ENCODE results near the gene ANKFY1.

Gene ANKFY1

GRCh38 chr17:4241535-4241934, 22.2 kb downstream of the ANKFY1 start:
- Histone ChIP-seq H3K36me3 (ENCODE audit: control insufficient read depth, insufficient read depth, low read length) (peaks cover 36% of the 10 kb centered on the region), H3K27ac (ENCODE audit: insufficient read depth, low read length, poor library complexity, severe bottlenecking) (no peak overlapping the region), H3K27me3 (replicated peaks; ENCODE audit: control insufficient read depth, insufficient read depth, low read length, poor library complexity, severe bottlenecking) (no peaks in the 10 kb centered on the region), H3K9me3 (ENCODE audit: control insufficient read depth, low read length) (no peaks in the 10 kb centered on the region), H3K4me1 (ENCODE audit: control insufficient read depth, insufficient read depth, low read length, poor library complexity, severe bottlenecking) (no peaks in the 10 kb centered on the region), H3K4me3 (ENCODE audit: insufficient read depth, low read depth, low read length, poor library complexity, severe bottlenecking) (no peak overlapping the region)
- DNase-seq = no peak

- H3K4me3 ChIP-seq (ENCODE audit: insufficient read depth, low read depth, low read length, poor library complexity, severe bottlenecking) = no peak overlapping the region
- H3K4me1 ChIP-seq (ENCODE audit: control insufficient read depth, insufficient read depth, low read length, poor library complexity, severe bottlenecking) = peaks cover 8% of the 10 kb centered on the region
- H3K27ac ChIP-seq (ENCODE audit: insufficient read depth, low read length, poor library complexity, severe bottlenecking) = no peak overlapping the region
- peaks cover 48% of the 10 kb centered on the region for H3K36me3 ChIP-seq (ENCODE audit: control insufficient read depth, insufficient read depth, low read length)
- DNase-seq = no peak
- no peaks in the 10 kb centered on the region for H3K9me3 ChIP-seq (ENCODE audit: control insufficient read depth, low read length)
- H3K27me3 ChIP-seq (replicated peaks; ENCODE audit: control insufficient read depth, insufficient read depth, low read length, poor library complexity, severe bottlenecking) = no peaks in the 10 kb centered on the region
Observed at GRCh38 chr17:4236456-4236855, 27.3 kb downstream of the ANKFY1 start.

- Histone ChIP-seq H3K36me3 (ENCODE audit: control insufficient read depth, insufficient read depth, low read length) (peaks cover 40% of the 10 kb centered on the region), H3K4me3 (ENCODE audit: insufficient read depth, low read depth, low read length, poor library complexity, severe bottlenecking) (no peak overlapping the region), H3K4me1 (ENCODE audit: control insufficient read depth, insufficient read depth, low read length, poor library complexity, severe bottlenecking) (peaks cover 8% of the 10 kb centered on the region), H3K27ac (ENCODE audit: insufficient read depth, low read length, poor library complexity, severe bottlenecking) (no peak overlapping the region), H3K27me3 (replicated peaks; ENCODE audit: control insufficient read depth, insufficient read depth, low read length, poor library complexity, severe bottlenecking) (no peaks in the 10 kb centered on the region), H3K9me3 (ENCODE audit: control insufficient read depth, low read length) (no peaks in the 10 kb centered on the region)
- no peak for DNase-seq
Observed at GRCh38 chr17:4235372-4236279, 28.2 kb downstream of the ANKFY1 start.

DNA sequence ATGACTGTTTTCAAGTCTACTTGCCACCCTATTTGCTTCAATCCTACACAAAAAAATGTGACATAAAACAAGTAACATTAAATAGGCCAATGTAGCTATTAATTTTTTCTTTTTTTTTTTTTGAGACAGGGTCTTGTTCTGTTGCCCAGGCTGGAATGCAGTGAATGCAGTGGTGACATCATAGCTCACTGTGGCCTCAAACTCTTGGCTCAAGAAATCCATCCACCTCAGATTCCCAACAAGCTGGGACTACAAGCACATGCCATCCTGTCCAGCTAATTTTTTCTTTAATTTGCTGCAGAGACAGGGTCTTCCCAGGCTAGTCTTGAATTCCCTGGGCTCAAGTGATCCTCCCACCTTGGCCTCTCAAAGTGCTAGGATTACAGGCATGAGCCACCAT, 29.4 kb downstream of the ANKFY1 start:
- Histone ChIP-seq H3K4me3 (ENCODE audit: insufficient read depth, low read depth, low read length, poor library complexity, severe bottlenecking) (no peak overlapping the region), H3K27me3 (replicated peaks; ENCODE audit: control insufficient read depth, insufficient read depth, low read length, poor library complexity, severe bottlenecking) (no peaks in the 10 kb centered on the region), H3K4me1 (ENCODE audit: control insufficient read depth, insufficient read depth, low read length, poor library complexity, severe bottlenecking) (peaks cover 8% of the 10 kb centered on the region), H3K36me3 (ENCODE audit: control insufficient read depth, insufficient read depth, low read length) (peaks cover 38% of the 10 kb centered on the region), H3K9me3 (ENCODE audit: control insufficient read depth, low read length) (no peaks in the 10 kb centered on the region), H3K27ac (ENCODE audit: insufficient read depth, low read length, poor library complexity, severe bottlenecking) (no peak overlapping the region)
- no peak for DNase-seq

DNA sequence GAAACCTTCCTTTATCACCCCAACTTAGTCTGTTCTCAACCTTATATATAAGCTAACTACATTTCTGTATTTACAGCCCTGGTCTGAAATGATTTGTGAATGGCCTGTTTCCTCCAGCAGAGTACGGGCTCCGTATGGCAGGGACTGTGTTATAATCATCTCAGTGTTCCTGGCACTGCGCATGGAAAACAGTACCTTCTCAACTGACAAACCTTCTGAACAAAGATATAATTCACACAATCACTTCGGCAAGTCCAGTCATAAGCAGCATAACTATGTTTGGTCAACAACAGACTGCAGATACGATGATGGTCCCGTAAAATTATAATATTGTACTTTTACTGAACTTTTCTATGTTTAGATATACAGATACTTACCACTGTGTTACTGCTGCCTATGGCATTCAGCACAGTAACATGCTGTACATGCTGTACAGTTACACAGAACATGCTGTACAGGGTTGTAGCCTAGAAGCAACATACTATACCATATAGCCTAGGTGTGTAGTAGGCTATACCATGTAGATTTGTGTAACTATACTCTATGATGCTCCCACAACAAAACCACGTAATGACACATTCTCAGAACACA, 30.0 kb downstream of the ANKFY1 start:
- peaks cover 32% of the 10 kb centered on the region for H3K36me3 ChIP-seq (ENCODE audit: control insufficient read depth, insufficient read depth, low read length)
- no peak overlapping the region for H3K27ac ChIP-seq (ENCODE audit: insufficient read depth, low read length, poor library complexity, severe bottlenecking)

DNA sequence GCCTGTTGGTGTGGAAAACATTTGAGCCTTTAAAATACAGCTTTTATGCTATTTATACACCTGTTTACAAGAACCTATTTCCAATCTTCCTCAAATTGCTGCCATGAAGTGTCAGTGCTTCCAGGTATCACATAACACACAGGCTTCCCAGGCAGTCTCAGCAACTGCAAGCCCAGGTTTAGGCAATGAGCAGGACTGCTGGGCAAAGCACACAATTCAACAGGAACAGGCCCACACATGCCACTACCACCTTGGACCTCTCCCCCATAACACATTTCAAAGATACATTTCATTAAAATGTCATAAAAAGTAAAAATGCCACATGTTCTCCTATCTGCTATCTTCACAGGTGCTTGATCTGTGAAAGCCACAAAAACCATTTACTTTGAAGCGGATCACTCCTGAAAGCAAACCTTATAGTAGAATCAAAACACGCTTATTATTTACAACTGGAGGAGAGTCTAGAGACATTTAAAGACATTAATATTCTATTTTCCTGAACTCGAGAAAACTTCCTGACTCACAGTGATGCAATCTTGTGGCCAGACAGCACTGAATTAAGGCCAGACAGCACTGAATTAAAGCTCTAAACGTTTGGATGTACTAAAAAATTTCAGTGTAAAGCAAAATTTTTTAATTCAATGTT, 31.5 kb downstream of the ANKFY1 start:
- DNase-seq = no peak
- H3K36me3 ChIP-seq (ENCODE audit: control insufficient read depth, insufficient read depth, low read length) = peaks cover 30% of the 10 kb centered on the region
- H3K27me3 ChIP-seq (replicated peaks; ENCODE audit: control insufficient read depth, insufficient read depth, low read length, poor library complexity, severe bottlenecking) = no peaks in the 10 kb centered on the region
- no peaks in the 10 kb centered on the region for H3K9me3 ChIP-seq (ENCODE audit: control insufficient read depth, low read length)
- peaks cover 8% of the 10 kb centered on the region for H3K4me1 ChIP-seq (ENCODE audit: control insufficient read depth, insufficient read depth, low read length, poor library complexity, severe bottlenecking)
- H3K27ac ChIP-seq (ENCODE audit: insufficient read depth, low read length, poor library complexity, severe bottlenecking) = no peak overlapping the region
- H3K4me3 ChIP-seq (ENCODE audit: insufficient read depth, low read depth, low read length, poor library complexity, severe bottlenecking) = no peak overlapping the region

More for the DNA sequence above, 30.0 kb downstream of the ANKFY1 start:
- Histone ChIP-seq H3K4me1 (ENCODE audit: control insufficient read depth, insufficient read depth, low read length, poor library complexity, severe bottlenecking) (peaks cover 8% of the 10 kb centered on the region), H3K4me3 (ENCODE audit: insufficient read depth, low read depth, low read length, poor library complexity, severe bottlenecking) (no peak overlapping the region), H3K9me3 (ENCODE audit: control insufficient read depth, low read length) (no peaks in the 10 kb centered on the region), H3K27me3 (replicated peaks; ENCODE audit: control insufficient read depth, insufficient read depth, low read length, poor library complexity, severe bottlenecking) (no peaks in the 10 kb centered on the region)
- no peak for DNase-seq

- no peaks in the 10 kb centered on the region for H3K27me3 ChIP-seq (replicated peaks; ENCODE audit: control insufficient read depth, insufficient read depth, low read length, poor library complexity, severe bottlenecking)
- no peaks in the 10 kb centered on the region for H3K9me3 ChIP-seq (ENCODE audit: control insufficient read depth, low read length)
- DNase-seq = no peak
- H3K4me1 ChIP-seq (ENCODE audit: control insufficient read depth, insufficient read depth, low read length, poor library complexity, severe bottlenecking) = peaks cover 8% of the 10 kb centered on the region
- no peak overlapping the region for H3K27ac ChIP-seq (ENCODE audit: insufficient read depth, low read length, poor library complexity, severe bottlenecking)
- H3K4me3 ChIP-seq (ENCODE audit: insufficient read depth, low read depth, low read length, poor library complexity, severe bottlenecking) = no peak overlapping the region
- peaks cover 30% of the 10 kb centered on the region for H3K36me3 ChIP-seq (ENCODE audit: control insufficient read depth, insufficient read depth, low read length)
Observed at GRCh38 chr17:4229627-4230541, 33.9 kb downstream of the ANKFY1 start.

DNA sequence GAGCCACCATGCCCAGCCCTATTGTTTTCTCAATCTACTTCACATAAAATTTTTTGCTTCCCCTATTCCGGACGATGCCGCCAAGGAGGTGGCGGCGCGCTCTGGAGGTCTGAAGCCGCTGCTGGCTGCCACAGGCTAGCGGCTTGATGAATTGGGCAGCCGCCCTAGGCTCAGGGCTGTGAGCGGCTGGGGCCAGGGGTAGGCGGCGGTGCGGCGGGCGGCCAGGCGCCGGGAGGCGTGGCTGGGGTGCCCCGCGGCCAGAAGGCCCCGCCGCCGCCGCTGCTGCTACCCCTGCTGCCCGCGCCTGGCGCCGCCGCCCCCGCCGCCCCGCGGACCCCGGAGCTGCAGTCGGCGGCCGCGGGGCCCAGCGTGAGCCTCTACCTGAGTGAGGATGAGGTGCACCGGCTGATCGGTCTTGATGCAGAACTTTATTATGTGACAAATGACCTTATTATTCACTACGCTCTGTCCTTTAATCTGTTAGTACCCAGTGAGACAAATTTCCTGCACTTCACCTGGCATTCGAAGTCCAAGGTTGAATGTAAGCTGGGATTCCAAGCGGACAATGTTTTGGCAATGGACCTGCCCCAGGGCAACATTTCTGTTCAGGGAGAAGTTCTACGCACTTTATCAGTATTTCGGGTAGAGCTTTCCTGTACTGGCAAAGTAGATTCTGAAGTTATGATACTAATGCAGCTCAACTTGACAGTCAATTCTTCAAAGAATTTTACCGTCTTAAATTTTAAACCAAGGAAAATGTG, 41.7 kb downstream of the ANKFY1 start:
- H3K36me3 ChIP-seq (ENCODE audit: control insufficient read depth, insufficient read depth, low read length) = peaks cover 30% of the 10 kb centered on the region
- no peak overlapping the region for H3K27ac ChIP-seq (ENCODE audit: insufficient read depth, low read length, poor library complexity, severe bottlenecking)
- H3K4me3 ChIP-seq (ENCODE audit: insufficient read depth, low read depth, low read length, poor library complexity, severe bottlenecking) = no peak overlapping the region
- DNase-seq = no peak
- no peaks in the 10 kb centered on the region for H3K4me1 ChIP-seq (ENCODE audit: control insufficient read depth, insufficient read depth, low read length, poor library complexity, severe bottlenecking)
- H3K27me3 ChIP-seq (replicated peaks; ENCODE audit: control insufficient read depth, insufficient read depth, low read length, poor library complexity, severe bottlenecking) = no peaks in the 10 kb centered on the region
- H3K9me3 ChIP-seq (ENCODE audit: control insufficient read depth, low read length) = no peaks in the 10 kb centered on the region

- Histone ChIP-seq H3K27ac (ENCODE audit: insufficient read depth, low read length, poor library complexity, severe bottlenecking) (no peak overlapping the region), H3K27me3 (replicated peaks; ENCODE audit: control insufficient read depth, insufficient read depth, low read length, poor library complexity, severe bottlenecking) (no peaks in the 10 kb centered on the region), H3K36me3 (ENCODE audit: control insufficient read depth, insufficient read depth, low read length) (peaks cover 35% of the 10 kb centered on the region)
Observed at GRCh38 chr17:4221163-4221562, 42.6 kb downstream of the ANKFY1 start.

More at GRCh38 chr17:4221163-4221562, 42.6 kb downstream of the ANKFY1 start:
- Histone ChIP-seq H3K9me3 (ENCODE audit: control insufficient read depth, low read length) (no peaks in the 10 kb centered on the region), H3K4me1 (ENCODE audit: control insufficient read depth, insufficient read depth, low read length, poor library complexity, severe bottlenecking) (no peaks in the 10 kb centered on the region), H3K4me3 (ENCODE audit: insufficient read depth, low read depth, low read length, poor library complexity, severe bottlenecking) (no peak overlapping the region)
- DNase-seq = no peak
